NCI-H146 (cell line): Measurements from ENCODE around the gene PHF21B.

Experiments used
- DNase-seq: peaks from one replicate; lab custom pipeline; 2025; lab: John Stamatoyannopoulos, UW

The PHF21B gene

DNA sequence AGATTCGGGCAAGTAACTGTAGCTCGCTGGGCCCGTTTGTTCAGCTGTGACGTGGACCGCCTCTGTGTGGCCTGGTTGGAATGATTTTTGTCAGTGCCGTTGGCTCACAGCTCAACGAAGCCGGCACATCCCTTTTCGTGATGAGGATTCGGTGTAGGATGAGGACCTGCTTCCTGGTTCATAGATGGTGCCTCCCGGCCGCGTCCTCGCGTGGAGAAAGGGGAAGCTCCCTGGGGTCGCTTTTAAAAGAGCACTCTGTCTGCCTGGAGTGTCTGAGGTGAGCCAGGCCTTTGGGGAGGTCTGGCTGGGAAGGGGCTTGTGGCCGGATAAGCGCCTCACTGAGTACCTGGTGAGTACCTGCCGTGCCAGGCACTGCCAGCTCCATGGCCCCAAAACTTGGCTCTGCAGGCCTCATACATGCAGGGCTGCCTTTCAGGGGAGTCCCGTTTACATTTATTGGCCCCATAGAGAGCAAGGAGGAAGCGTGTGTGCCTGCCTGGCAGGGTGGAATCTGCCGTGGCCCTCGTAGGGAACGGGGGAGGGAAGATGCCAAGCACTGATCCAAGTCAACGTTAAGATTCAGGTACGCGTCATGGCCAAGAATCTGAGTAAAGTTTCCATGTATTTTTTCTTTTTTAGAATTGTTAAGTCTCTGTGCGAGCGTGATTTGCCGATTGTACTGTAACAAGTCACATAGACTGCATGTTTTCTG, 169.0 kb downstream of the PHF21B start:
- no peak for DNase-seq

DNA sequence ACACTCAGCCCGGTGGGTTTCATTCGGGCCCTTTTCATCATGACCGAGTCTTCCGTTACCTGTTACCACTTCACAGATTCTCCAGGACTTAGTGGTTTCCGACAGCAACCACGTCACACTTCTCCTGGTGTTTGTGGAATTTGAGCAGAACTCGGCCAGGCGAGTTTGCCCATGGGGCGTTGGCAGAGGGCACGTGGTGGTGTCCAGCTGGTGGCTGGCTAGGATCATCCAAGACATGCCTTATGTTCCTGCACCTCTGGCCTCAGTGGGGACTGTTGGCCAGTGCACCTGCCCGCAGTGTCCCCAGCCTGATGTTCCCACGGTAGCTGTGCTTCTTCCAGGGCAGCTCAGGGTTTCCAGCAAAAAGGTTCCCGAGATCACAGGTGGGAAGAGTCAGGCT, 170.1 kb downstream of the PHF21B start:
- no peak for DNase-seq

DNA sequence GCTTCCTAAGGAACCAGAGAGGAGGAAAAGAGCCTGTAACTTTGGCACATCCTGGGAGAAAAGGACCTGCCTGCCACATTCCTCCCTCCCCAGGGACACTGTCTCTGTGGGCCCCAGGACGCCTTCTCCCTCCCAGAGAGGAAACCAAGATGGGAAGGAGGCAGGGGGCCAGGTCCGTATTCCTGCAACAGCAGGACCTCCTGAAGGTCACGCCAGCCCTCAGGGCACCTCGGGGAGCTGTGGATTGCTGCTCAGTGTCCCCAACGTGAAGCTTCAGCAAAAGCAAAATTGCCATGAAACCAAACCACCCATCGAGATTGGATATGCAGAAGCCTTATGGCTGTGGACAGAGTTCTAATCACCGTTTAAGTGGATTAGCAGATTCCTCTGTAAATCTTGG, 170.7 kb downstream of the PHF21B start:
- no peak for DNase-seq

DNA sequence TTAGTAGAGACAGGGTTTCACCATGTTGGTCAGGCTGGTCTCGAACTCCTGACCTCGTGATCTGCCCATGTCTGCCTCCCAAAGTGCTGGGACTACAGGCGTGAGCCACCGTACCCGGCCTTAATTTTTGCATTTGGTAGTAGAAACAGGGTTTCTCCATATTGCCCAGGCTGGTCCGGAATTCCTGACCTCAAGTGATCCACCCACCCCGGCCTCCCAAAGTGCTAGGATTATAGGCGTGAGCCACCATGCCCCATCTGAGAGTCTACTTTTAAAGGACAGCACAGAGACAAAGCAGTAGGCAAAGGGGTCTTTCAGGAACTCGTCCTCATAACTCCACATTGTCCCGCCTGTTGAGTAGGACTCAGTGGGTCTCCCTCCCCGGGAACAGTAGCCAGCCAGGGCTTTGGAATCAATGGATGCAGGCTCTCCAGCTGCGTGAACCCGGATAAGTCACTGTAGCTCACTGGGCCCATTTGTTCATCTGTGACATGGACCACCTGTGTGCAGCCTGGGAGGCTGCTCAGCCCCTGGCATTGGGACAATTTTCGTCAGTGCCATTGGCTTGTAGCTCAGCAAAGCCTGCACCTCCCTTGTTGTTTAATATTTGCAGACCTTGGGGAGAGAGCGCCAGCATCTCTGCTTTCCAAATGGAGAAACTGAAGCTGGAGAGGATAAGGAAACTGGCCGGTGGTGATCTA, 171.3 kb downstream of the PHF21B start:
- DNase-seq, result no peak

DNA sequence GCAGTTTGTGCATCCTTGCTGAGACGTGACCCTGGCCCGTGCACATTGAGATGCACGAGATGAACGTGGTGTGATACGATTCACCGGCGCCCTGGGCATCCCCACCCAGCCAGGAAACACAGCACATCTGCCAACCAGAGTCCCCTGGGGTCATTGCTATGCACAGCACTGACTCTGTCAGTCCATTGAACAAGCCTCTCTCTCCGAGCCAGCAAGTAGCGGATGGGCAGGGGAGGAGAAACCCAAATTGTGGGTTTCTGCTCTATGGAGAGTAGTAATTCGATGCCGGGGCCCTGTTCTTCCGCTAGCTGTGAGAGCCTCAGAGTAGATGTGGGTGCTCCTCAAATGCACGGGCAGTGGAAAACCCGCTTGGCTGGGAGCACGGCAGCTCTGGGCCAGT, 172.3 kb downstream of the PHF21B start:
- no peak for DNase-seq

DNA sequence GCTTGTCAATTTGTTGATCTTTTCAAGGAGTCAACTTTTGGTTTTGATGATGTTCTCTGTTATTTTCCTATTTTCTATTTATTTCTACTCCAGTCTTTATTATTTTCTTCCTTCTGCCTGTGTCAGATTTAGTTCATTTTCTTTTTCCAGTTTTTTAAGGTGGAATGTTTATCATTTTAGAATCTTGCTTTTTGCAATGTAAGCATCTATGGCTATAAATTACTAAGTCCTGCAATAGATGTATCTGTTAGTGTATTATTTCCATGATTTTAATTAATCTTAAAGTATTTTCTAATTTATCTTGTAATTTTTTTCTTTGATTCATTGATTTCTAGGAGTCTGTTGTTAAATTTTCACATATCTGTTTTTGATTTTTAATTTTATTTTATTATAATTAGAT, 175.7 kb downstream of the PHF21B start:
- DNase-seq, result no peak

DNA sequence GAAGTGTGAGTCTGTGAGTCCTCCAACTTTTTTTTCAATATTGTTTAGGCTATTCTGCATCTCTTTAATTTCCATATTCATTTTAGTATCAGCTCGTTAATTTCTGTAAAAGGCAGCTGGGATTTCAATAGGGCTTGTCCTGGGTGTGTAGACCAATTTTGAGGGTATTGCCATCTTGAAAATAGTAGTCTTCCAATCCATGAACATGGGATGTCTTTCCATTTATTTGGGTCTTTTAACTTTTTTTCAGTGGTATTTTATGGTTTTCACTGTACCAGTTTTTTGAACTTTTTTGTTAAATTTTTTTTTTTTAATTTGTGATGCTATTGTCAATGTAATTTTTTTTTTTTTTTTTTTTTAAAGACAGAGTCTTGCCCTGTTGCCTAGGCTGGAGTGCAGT, 177.9 kb downstream of the PHF21B start:
- no peak for DNase-seq
